ENCODE results near the gene SLC9C1.
A peak's percentile ranks its signal among the peaks of the same experiment; 100 is the strongest.

Gene SLC9C1

DNA sequence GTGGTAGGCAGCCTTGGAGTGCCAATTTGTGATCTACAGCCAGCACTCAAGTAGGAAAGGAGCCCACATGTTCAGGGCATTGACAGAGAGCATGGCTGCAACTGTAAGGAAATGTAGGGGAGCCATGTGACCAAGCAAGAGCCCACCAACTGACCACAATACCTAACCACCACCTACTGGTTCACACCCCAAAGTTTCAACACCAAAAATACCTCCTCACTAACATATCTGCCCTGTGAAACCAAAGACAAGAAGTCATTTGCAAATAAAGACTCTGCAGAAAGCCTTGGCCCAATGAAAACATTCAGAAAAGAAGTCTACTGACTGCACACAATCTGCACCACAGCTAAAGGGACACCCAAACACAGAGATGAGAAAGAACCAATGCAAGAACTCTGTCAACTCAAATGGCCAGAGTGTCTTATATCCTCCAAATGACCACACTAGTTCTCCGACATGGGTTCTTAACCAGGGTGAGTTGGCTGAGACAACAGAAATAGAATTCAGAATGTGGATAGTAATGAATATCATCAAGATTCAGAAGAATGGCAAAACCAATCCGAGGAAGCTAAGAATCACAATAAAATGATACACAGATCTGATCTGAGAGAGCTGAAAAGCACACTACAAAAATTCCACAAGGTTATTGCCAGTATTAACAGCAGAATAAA is 40.6 kb downstream of the SLC9C1 start:
- DNase-seq (ENCODE audit: low read depth): no peak
- no peak overlapping the region for H3K4me3 ChIP-seq (ENCODE audit: low read depth, low read length)
- TF ChIP-seq, protein P1, sequence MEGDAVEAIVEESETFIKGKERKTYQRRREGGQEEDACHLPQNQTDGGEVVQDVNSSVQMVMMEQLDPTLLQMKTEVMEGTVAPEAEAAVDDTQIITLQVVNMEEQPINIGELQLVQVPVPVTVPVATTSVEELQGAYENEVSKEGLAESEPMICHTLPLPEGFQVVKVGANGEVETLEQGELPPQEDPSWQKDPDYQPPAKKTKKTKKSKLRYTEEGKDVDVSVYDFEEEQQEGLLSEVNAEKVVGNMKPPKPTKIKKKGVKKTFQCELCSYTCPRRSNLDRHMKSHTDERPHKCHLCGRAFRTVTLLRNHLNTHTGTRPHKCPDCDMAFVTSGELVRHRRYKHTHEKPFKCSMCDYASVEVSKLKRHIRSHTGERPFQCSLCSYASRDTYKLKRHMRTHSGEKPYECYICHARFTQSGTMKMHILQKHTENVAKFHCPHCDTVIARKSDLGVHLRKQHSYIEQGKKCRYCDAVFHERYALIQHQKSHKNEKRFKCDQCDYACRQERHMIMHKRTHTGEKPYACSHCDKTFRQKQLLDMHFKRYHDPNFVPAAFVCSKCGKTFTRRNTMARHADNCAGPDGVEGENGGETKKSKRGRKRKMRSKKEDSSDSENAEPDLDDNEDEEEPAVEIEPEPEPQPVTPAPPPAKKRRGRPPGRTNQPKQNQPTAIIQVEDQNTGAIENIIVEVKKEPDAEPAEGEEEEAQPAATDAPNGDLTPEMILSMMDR (IDR thresholded peaks at IDR 0.05; ENCODE audit: control insufficient read depth, extremely low read depth, insufficient read depth): no peak

DNA sequence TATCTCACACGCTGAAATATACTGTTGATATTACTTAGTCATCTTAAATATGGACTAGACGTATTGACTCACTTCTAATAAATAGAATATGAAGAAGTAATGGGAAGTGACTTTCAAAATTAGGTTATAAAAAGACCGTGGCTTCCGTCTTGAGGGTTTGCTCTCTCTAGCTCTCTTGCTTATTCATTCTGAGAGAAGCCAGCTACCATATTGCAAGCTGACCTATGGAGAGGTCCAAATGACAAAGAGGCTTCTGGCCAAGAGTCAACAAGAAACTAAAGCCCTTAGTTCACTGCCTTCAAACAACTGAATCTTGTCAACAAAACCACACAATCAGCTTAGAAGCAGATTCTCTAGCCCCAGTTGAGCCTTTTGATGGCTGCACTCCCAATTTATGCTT is 46.1 kb downstream of the SLC9C1 start:
- no peak for DNase-seq (ENCODE audit: low read depth)
- TF ChIP-seq, protein P1 (IDR thresholded peaks at IDR 0.05; ENCODE audit: control insufficient read depth, extremely low read depth, insufficient read depth): no peak
- no peak overlapping the region for H3K4me3 ChIP-seq (ENCODE audit: low read depth, low read length)

DNA sequence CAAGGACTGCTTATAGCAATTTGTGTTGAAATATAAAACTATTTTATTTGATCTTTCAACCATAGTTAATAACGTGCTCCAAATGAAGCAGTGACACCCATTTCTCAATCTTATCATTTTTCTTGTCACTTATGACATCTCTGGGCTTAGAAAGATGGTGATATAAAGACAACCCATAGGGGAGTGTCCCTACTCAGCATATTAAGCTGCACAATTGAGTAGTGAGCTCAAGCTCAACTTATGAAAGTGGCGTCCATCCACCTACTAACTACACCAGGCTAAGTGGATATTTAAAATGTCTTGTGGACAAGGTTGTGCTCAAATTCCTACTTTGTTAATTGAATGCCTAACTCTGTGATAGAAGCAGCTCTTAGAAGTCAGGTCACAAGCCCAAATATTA is 46.7 kb downstream of the SLC9C1 start:
- H3K4me3 ChIP-seq (ENCODE audit: low read depth, low read length): no peak overlapping the region
- DNase-seq (ENCODE audit: low read depth): no peak
- TF ChIP-seq, protein P1 (IDR thresholded peaks at IDR 0.05; ENCODE audit: control insufficient read depth, extremely low read depth, insufficient read depth): no peak

DNA sequence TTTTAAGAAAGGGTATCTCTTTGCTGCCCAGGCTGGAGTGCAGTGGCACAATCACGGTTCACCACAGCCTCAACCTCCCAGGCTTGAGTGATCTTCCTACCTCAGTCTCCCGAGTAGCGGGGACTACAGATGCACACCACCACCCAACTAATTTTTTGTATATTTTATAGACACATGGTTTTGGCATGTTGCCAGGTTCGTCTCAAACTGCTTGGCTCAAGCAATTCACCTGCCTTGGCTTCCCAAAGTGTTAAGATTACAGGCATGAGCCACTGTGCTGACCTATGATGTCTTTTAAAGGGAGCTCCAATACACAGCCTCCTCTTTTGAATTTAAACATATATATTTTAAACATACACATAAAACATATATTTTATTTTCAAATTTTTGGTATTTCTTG is 60.9 kb downstream of the SLC9C1 start:
- TF ChIP-seq, protein P1 (IDR thresholded peaks at IDR 0.05; ENCODE audit: control insufficient read depth, extremely low read depth, insufficient read depth): no peak
- no peak overlapping the region for H3K4me3 ChIP-seq (ENCODE audit: low read depth, low read length)
- peak; percentile 0 for DNase-seq (ENCODE audit: low read depth)

DNA sequence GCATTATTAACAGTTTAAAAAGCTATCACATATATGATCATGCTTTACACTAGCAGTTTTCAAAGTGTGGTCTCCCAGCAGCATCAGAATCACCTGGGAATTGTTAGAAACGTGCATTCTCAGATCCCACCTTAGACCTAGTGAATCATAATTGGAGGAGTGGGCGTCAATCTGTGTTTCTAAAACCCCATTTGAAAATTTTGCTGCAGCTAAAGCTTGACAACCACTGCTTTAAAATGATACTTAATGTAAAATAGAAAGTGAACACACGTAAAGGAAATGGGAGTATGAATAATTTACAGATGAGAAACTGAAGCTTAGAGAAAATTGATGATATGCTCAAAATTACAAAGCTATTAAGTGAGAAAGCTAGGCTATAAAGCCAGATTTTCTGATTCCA is 62.3 kb downstream of the SLC9C1 start:
- DNase-seq (ENCODE audit: low read depth): no peak
- no peak overlapping the region for H3K4me3 ChIP-seq (ENCODE audit: low read depth, low read length)
- TF ChIP-seq, protein P1 (IDR thresholded peaks at IDR 0.05; ENCODE audit: control insufficient read depth, extremely low read depth, insufficient read depth): no peak

DNA sequence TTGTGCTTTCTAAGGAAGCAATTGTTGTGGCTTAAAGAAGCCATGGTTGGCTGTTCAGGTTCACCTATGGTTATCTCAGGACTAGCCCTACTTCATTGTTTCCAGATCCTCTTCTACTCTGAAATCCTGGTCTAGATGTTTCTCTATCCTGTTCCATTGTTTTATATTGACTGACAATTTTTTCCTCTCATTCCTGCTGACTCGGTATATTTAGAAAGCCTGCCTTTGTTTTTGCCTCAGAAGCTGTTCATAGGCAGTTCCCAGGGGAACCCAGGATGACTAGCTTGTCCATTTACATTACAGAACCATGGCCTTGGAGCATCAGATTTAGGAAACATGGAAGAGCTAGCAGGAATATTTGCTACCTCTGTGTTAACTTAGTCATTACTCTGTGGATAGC is 64.0 kb downstream of the SLC9C1 start:
- TF ChIP-seq, protein P1 (IDR thresholded peaks at IDR 0.05; ENCODE audit: control insufficient read depth, extremely low read depth, insufficient read depth): no peak
- H3K4me3 ChIP-seq (ENCODE audit: low read depth, low read length): no peak overlapping the region
- DNase-seq (ENCODE audit: low read depth): no peak

DNA sequence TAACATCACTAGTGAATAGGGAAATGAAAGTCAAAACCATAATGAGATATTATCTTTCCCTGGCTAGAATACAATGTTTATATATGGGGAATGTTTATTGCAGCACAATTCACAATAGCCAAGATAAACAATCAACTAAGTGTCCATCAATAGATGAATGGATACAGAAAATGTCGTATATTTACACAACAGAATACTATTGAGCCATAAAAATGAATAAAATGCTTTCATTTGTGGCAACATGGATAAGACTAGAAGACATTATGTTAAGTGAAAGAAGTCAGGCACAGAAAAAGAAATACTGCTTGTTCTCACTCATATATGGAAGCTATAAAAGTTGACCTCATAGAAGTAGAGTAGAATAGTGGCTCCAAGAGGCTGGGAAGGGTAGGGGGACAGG is 65.2 kb downstream of the SLC9C1 start:
- no peak overlapping the region for H3K4me3 ChIP-seq (ENCODE audit: low read depth, low read length)
- DNase-seq (ENCODE audit: low read depth): peak; percentile 76
- TF ChIP-seq, protein P1 (IDR thresholded peaks at IDR 0.05; ENCODE audit: control insufficient read depth, extremely low read depth, insufficient read depth): no peak

All from LNCaP clone FGC (cell line).